Transverse colon (tissue), 4 donors: ENCODE measurements around the gene C20orf202. TPM values are rescaled to one million over a fixed set of nuclear protein-coding genes. Genes with fewer than 3 reads are reported as not detected.

Experiments
- DNase-seq: peaks from one replicate; pipeline ENCODE4 v3.0.0-alpha.2; 2019
- H3K27ac ChIP-seq, 4 donors: fragments of 200-600 bp; sonication (generic); 2 replicates each; pipeline ENCODE4 v1.5.1; 2016 to 2018; ENCODE audit warnings: inconsistent platforms in 4 of 4
- H3K27me3 ChIP-seq: fragments of 200-600 bp; sonication (generic); 2 replicates; pipeline ENCODE4 v1.5.1; 2017; ENCODE audit warnings: inconsistent platforms
- H3K36me3 ChIP-seq, 4 donors: fragments of 200-600 bp; sonication (generic); 2 replicates each; pipeline ENCODE4 v1.5.1; 2017 to 2019; ENCODE audit warnings: inconsistent platforms in 4 of 4
- H3K4me1 ChIP-seq, 4 donors: fragments of 200-600 bp; sonication (generic); 2 replicates each; pipeline ENCODE4 v1.5.1; 2017 to 2020; ENCODE audit warnings: inconsistent platforms in 4 of 4
- H3K4me3 ChIP-seq, 4 donors: fragments of 200-600 bp; sonication (generic); 1 replicate in 1 of 4; 2 replicates in 3 of 4; pipeline versions ENCODE4 v1.5.1 to v1.6.1; 2017 to 2019; ENCODE audit warnings: inconsistent platforms in 4 of 4
- H3K9me3 ChIP-seq, 2 donors: fragments of 200-600 bp; sonication (generic); 2 replicates each; pipeline ENCODE4 v1.5.1; 2017 to 2019; ENCODE audit warnings: inconsistent platforms in 2 of 2
- EP300 ChIP-seq: sonication (generic); formaldehyde crosslinking; IDR thresholded peaks from one replicate; pipeline ENCODE4 v1.6.1; 2017; ENCODE audit warnings: antibody characterized with exemption, low read depth
- POLR2A ChIP-seq: fragments of 450-650 bp; IDR thresholded peaks from one replicate; pipeline ENCODE4 v1.6.1; 2016; ENCODE audit warnings: antibody characterized with exemption, mild to moderate bottlenecking, moderate library complexity
- POLR2AphosphoS5 ChIP-seq, 3 donors: sonication (generic); formaldehyde crosslinking; IDR thresholded peaks; one replicate each; pipeline ENCODE4 v1.6.1; 2016; ENCODE audit warnings: antibody characterized with exemption in 3 of 3
- WGBS, 2 donors: methylation state at CpG; one replicate each; pipeline ENCODE4 v1.1.5; 2018; ENCODE audit warnings: low coverage in 1 of 2; 5-methylcytosine and 5-hydroxymethylcytosine counted together
- in situ Hi-C, 4 donors: fragments of 200-750 bp; cut with MboI; loops; one replicate each; pipeline versions ENCODE4 v1.15.0 to v1.15.1; 2017; ENCODE audit warnings: low sequenced_read_pairs in 3 of 4, low pct_ligation_motif_present in 1 of 4, low pct_unique_long_range_greater_than_20kb in 1 of 4
- intact Hi-C: fragments of 100-400 bp; cut with DNase I; formaldehyde crosslinking; loops from one replicate; pipeline ENCODE4 v1.15.1; 2023; ENCODE audit warnings: low total_unique reads
- total RNA-seq, 4 donors: library from RNA; depleted of rRNA; stranded (reverse); fragments of >200 nt; gene quantifications; one replicate each; pipeline ENCODE4 v1.1.0, GENCODE V29; 2016
- TF ChIP-seq, protein P1 (sequence below), 5 experiments: fragments of 200-600 bp in 3 of 5; fragments of 450-650 bp in 2 of 5; sonication (generic) in 3 of 5; IDR thresholded peaks; 1 replicate in 2 of 5; 2 replicates in 3 of 5; pipeline ENCODE4 v1.5.1; 2016 to 2017; ENCODE audit warnings: antibody characterized with exemption in 5 of 5, inconsistent platforms in 3 of 5, mild to moderate bottlenecking in 2 of 5, moderate library complexity in 1 of 5

The C20orf202 gene
- total RNA-seq, 4 donors from 2014 or later: 0.32 to 0.55 TPM; not detected in 2

DNA sequence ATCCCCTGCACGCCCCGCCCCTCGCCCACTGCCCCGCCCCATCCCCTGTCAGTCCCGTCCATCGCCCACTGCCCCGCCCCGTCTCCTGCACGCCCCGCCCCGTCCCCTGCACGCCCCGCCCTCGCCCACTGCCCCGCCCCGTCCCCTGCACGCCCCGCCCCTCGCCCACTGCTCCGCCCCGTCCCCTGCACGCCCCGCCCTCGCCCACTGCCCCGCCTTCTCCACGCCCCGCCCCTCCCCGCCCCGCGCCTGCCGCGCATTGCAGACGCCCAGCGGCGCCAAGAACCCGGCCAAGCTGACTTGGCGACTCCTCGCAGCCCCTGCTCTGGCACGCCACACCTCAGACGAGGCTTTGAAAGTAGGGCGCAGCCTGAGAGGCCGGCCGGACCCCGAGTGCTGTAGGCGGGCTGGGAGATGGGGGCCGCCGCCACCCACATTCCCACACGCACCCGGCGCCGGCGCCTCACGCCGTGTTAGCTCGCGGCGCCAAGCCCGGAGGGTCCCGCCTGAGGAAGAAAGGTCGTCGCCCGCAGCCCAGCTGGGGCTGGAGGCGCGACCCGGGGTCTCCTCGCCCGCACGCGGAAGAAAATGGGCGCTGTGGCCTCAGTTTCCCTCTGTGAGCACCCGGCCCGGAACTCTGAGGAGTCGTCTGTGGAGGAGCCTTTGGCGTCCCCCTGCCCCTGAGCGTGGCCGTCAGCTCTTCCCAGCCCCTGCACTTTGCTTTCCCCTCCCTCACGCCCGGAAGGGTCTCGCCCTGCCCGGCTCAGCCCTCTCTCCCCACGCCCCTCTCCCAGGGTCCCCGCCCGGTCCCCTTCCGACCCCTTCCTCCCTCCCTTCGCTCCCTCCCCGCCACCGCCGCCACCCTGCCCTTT is 22.8 kb downstream of the C20orf202 start, which contains the start of gene RAD21L1:
Gene RAD21L1 (plus strand): TSS at position 262 of the 872 bp plus-strand sequence. CDS start 2,410 bp downstream, outside the sequence.
- Histone ChIP-seq H3K4me3 (peak within 1 kb of the TSS; percentile 53 to 85 (median 67)), H3K4me1 (peaks cover 9 to 20% (median 17%) of the 10 kb centered on the region in 4 donors), H3K36me3 (no peaks in the 10 kb centered on the region), H3K27me3 (peaks cover 51% of the 10 kb centered on the region), H3K27ac (peak within 1 kb of the TSS; percentile 53 to 72 (median 59)), H3K9me3 (no peaks in the 10 kb centered on the region)
- intact Hi-C loops: no loop called here
- TF ChIP-seq POLR2AphosphoS5 (IDR thresholded peaks at IDR 0.05) (no peak), POLR2A (no peak), EP300 (no peak)
- TF ChIP-seq, protein P1, sequence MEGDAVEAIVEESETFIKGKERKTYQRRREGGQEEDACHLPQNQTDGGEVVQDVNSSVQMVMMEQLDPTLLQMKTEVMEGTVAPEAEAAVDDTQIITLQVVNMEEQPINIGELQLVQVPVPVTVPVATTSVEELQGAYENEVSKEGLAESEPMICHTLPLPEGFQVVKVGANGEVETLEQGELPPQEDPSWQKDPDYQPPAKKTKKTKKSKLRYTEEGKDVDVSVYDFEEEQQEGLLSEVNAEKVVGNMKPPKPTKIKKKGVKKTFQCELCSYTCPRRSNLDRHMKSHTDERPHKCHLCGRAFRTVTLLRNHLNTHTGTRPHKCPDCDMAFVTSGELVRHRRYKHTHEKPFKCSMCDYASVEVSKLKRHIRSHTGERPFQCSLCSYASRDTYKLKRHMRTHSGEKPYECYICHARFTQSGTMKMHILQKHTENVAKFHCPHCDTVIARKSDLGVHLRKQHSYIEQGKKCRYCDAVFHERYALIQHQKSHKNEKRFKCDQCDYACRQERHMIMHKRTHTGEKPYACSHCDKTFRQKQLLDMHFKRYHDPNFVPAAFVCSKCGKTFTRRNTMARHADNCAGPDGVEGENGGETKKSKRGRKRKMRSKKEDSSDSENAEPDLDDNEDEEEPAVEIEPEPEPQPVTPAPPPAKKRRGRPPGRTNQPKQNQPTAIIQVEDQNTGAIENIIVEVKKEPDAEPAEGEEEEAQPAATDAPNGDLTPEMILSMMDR (IDR thresholded peaks at IDR 0.05): no peak
- WGBS, 2 donors: 2% methylated on average over 35 of the region's 88 CpGs; no CpG with 5 or more reads in 1 of the 2 donors
- in situ Hi-C loops: no loop called here
- peak; percentile 85 for DNase-seq

DNA sequence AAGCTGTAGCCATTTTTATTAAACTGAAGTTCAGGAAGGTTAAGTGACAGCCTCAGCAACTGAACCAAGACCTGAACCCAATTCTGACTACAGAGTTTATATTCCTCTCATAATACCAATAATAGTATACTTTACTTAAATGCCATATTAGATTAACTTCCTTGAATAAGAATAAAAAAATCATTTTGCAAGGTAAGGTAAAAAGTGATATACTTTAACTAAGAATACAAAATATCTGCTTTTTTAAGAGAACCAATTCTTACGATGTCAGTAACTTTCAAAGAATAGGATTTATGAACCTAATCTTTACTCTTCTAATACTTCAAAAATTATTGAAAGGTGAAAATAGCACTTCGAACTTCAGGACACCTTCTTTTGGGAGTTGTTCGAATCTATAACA is 26.3 kb downstream of the C20orf202 start:
- WGBS, 2 donors: 84 to 89% methylated on average over 3 of the region's 3 CpGs
- Histone ChIP-seq H3K9me3 (no peaks in the 10 kb centered on the region), H3K4me1 (peaks cover 9 to 20% (median 17%) of the 10 kb centered on the region in 4 donors), H3K36me3 (no peaks in the 10 kb centered on the region), H3K27ac (no peak overlapping the region), H3K4me3 (no peak overlapping the region), H3K27me3 (peaks cover 61% of the 10 kb centered on the region)
- DNase-seq: no peak
- TF ChIP-seq EP300 (no peak), POLR2AphosphoS5 (IDR thresholded peaks at IDR 0.05) (no peak), POLR2A (no peak)
- TF ChIP-seq, protein P1 (IDR thresholded peaks at IDR 0.05): no peak
- in situ Hi-C loops: no loop called here
- intact Hi-C loops: no loop called here

DNA sequence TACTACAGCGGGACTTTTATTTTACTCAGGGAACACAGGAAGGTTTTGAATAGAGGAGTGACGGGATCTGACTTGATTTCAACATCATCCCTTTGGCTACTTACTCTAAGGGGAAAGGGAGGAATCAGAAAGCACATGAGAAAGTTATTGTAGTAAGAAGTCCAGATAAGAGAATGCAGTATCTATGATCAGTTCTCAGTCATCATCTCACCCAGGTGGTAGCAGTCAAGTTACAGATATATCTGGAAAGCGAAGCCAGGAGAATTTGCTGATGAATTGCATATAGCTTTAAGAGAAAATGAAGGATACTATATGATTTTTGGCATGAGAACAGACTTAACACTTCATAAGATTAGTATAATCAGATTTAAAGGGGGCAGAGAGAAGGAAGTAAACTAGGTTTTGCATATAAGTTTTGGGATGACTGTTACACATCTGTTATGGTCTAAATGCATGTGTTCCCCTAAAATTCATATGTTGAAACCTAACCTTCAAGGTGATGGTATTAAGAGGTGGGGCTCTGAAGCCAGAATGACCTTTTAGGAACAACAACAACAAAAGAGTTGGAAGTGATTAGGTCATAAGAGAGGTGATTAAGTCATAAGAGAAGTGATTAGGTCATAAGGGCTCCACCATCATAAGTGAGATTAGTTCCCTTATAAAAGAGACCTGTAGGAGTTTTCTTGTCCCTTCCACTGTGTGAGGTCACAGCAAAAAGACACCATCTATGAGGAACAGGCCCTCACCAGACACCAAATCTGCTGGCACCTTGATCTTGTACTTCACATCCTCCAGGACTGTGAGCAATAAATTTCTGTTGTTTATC is 29.2 kb downstream of the C20orf202 start:
- intact Hi-C loops (no loop called here), in situ Hi-C loops (no loop called here)
- Histone ChIP-seq H3K27ac (no peak overlapping the region), H3K9me3 (no peaks in the 10 kb centered on the region), H3K4me3 (no peak overlapping the region), H3K27me3 (peaks cover 52% of the 10 kb centered on the region), H3K36me3 (no peaks in the 10 kb centered on the region), H3K4me1 (peaks cover 0 to under 1% (median 0%) of the 10 kb centered on the region in 4 donors)
- TF ChIP-seq, protein P1 (IDR thresholded peaks at IDR 0.05): no peak
- TF ChIP-seq POLR2AphosphoS5 (IDR thresholded peaks at IDR 0.05) (no peak), POLR2A (no peak), EP300 (no peak)
- 91 to 92% methylated on average over 3 of the region's 3 CpGs for WGBS, 2 donors
- no peak for DNase-seq

DNA sequence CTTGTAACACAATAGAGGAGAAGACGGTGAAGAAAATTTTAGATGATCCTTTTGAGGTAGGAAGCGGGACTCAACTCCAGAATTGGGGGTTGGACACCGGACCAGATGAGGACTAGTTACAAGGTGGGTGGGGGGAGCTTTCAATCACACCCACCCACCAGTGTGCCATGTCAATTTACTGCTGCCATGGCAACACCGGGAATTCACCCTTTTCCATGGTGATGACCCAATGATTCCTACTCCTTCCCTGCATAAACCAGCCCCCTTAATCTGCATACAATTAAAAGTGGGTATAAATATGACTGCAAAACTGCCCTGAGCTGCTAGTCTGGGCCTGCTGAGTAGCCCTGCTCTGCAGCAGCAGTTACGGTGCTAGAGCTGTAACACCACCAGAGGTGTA is 37.3 kb downstream of the C20orf202 start:
- TF ChIP-seq EP300 (no peak), POLR2AphosphoS5 (IDR thresholded peaks at IDR 0.05) (no peak), POLR2A (no peak)
- TF ChIP-seq, protein P1 (IDR thresholded peaks at IDR 0.05): no peak
- peaks cover 17% of the 10 kb centered on the region for H3K27me3 ChIP-seq
- no peaks in the 10 kb centered on the region for H3K36me3 ChIP-seq
- no peak overlapping the region for H3K4me3 ChIP-seq
- in situ Hi-C loops (no loop called here), intact Hi-C loops (no loop called here)
- H3K27ac ChIP-seq: no peak overlapping the region
- DNase-seq: no peak
- 81 to 100% methylated on average over 1 to 5 of the region's 5 CpGs for WGBS, 2 donors
- H3K9me3 ChIP-seq: no peaks in the 10 kb centered on the region
- H3K4me1 ChIP-seq: no peaks in the 10 kb centered on the region
